OCI-LY3 (cell line): ENCODE measurements around the gene ESF1.
A peak's percentile ranks its signal among the peaks of the same experiment; 100 is the strongest.

Experiments used
- EZH2phosphoT487 ChIP-seq: fragments of 200-600 bp; shearing (Covaris generic); IDR thresholded peaks from 2 replicates; pipeline ENCODE4 v1.6.1; 2018; ENCODE audit warnings: antibody characterized with exemption, mixed run types, low read depth
- TF ChIP-seq, protein P1 (sequence below): fragments of 200-600, 300-600 bp; sonication (generic); IDR thresholded peaks from 2 replicates; pipeline ENCODE4 v1.5.1; 2014; ENCODE audit warnings: antibody characterized with exemption, low read length, low read depth

DNA sequence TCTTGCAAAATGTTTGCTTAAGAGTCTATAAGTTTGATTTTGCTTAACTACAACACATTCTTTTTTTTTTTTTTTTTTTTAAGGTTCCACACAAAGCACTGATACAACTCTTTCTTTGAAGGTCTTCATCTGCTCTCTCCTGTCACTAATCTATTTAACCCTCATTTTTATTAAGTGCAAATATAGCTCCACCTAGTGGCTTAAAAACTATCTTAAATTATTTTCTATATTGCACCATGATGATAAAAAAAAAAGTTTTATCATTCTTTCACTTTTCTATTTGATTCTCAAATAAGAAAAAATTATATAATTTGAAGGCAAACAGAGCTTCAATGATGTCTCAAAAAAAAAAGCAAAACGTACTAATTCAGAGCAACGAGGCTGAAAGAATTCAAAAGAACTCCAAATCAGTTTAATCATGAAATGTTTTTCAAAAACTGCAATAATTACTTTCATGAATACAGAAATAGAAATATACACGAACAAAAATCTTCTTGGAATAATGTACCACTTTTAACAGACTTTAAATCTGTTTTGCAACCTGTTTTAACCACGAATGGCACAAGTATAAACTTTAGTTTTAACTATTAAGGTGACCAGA, 12.8 kb downstream of the ESF1 start:
- TF ChIP-seq, protein P1, sequence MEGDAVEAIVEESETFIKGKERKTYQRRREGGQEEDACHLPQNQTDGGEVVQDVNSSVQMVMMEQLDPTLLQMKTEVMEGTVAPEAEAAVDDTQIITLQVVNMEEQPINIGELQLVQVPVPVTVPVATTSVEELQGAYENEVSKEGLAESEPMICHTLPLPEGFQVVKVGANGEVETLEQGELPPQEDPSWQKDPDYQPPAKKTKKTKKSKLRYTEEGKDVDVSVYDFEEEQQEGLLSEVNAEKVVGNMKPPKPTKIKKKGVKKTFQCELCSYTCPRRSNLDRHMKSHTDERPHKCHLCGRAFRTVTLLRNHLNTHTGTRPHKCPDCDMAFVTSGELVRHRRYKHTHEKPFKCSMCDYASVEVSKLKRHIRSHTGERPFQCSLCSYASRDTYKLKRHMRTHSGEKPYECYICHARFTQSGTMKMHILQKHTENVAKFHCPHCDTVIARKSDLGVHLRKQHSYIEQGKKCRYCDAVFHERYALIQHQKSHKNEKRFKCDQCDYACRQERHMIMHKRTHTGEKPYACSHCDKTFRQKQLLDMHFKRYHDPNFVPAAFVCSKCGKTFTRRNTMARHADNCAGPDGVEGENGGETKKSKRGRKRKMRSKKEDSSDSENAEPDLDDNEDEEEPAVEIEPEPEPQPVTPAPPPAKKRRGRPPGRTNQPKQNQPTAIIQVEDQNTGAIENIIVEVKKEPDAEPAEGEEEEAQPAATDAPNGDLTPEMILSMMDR = peak; percentile 64
- TF ChIP-seq EZH2phosphoT487 = no peak
